GM18867 (cell line): ENCODE measurements around the gene TNPO3.
"Not testable (repeated sequence)": the region's sequence is repeated elsewhere in the genome, so short reads cannot be mapped to it uniquely, and the experiment has no call there.

Experiments used
- ATAC-seq: cut with Tn5 transposase; IDR thresholded peaks from one replicate; pipeline ENCODE4 v1.9.1; 2021; ENCODE audit warnings: mild to moderate bottlenecking, moderate library complexity; ENCODE audit not compliant: unreplicated experiment

Gene TNPO3

GRCh38 chr7:128924707-128925588, 130.0 kb downstream of the TNPO3 start:
- no peak for ATAC-seq

- no peak for ATAC-seq
Measured at GRCh38 chr7:128923411-128923800, 131.5 kb downstream of the TNPO3 start.

DNA sequence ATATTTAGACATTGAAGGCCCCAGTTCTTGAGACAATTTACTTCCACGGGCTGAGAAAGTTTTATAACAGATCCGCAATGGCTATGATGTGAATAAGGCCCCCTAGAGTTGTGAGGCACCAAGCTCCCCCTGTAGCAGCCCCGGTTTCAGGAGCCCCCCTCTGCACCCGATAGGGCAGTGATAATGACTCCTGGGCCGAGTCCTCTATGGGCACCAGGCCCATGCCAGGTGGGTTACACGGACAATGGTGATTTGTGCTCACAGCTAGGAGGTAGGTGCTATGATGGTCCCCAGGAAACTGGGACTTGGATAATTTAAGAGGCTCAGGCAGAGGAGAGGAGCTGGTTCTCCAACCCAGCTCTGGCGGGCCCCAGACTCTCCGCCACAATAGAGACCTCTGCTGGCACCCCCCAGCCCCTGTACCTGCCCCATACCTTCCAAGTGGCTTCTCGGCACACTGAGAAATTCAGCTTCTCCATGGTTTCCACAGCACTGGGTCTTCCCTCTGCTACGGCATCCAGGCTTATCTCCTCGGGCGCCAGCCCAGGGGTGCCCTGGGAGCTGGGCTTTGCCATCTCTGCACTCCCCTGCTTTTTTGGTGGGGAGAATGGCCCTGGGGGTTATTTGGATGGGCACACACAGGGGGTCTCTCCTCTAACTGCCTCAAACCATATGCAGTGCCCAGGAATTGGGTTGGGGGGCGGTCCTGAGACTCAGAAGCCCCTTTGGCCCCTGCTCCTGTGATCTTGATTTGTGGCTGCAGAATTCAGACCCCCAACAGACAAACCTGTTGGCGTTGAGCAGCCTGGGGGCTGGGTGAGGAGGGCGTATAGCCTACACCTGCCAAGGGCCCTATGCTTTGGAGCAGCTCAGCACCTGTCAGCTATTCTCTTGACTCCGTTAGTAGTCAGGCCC, 132.2 kb downstream of the TNPO3 start:
- ATAC-seq, result no peak

- ATAC-seq, result no peak
Measured at GRCh38 chr7:128921866-128922440, 133.0 kb downstream of the TNPO3 start.

DNA sequence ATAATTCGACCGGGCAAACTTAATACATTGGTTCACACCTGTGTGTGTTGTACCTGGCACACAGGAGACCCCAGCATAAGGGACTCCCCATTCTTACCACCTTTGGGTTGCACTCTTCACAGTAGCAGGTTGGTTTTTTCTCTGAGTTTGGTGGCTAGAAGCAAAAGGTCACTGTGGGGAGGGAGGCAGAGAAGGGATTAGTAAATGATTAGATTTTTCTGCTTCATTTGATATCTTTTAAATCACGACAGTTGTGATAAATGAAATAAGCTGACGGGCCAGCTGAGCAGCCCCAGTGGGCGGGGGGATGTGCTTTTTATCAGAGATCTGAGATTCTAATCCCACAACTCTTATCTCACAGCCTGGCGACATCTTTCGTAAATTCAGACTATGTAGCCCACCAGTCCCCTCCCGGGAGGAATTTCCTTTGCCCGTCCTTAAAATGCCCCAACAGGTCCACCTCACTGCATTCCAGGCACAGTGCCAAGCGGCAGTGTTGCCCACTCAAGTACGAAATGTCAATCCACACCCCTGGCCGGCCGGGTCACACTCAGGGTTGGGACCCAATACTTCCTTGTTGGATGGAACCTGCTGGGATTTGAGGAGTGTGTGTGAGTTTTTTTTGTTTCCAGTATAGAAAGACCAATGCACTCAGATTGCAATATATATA, 133.9 kb downstream of the TNPO3 start:
- no peak for ATAC-seq

GRCh38 chr7:128919881-128920799, 134.8 kb downstream of the TNPO3 start:
- ATAC-seq, result no peak

- ATAC-seq, result no peak
Measured at GRCh38 chr7:128919241-128919640, 135.7 kb downstream of the TNPO3 start.

GRCh38 chr7:128918016-128918665, 136.8 kb downstream of the TNPO3 start:
- no peak for ATAC-seq

- no peak for ATAC-seq
Measured at GRCh38 chr7:128917122-128917521, 137.8 kb downstream of the TNPO3 start.

GRCh38 chr7:128916643-128916915, 138.3 kb downstream of the TNPO3 start:
- no peak for ATAC-seq

GRCh38 chr7:128915841-128916642, 138.9 kb downstream of the TNPO3 start:
- ATAC-seq, result no peak

DNA sequence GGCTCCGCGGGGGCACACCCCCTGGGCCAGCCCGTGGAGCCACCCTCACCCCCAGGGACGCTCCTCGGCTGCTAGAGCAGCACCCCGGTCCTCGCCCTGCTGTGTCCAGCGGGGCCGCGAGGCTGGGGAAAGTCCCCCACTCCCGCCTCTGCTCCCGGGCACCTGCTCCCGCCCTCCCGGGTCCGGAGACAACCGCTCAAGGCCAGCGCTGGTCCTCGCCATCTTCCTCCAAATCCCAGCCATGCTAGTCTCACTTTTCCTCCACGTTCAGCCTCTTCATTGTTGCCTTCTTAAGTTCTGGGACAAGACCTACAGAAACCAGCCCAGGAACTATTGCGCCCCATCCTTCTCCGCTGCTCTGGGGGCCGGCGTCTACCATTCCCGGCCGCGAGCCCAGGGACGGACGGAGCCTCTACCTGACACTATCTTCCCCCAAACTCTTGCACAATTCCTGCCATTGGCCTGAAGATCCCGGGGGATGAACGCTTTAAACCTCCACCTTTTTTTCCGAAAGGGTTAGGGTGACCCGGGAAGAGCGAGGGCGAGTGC, 139.6 kb downstream of the TNPO3 start:
- no peak for ATAC-seq

GRCh38 chr7:128914566-128915151, 140.3 kb downstream of the TNPO3 start:
- no peak for ATAC-seq

- no peak for ATAC-seq
Measured at GRCh38 chr7:128913870-128914565, 140.9 kb downstream of the TNPO3 start.

GRCh38 chr7:128912709-128913495, 142.0 kb downstream of the TNPO3 start:
- ATAC-seq, result not testable (repeated sequence)

DNA sequence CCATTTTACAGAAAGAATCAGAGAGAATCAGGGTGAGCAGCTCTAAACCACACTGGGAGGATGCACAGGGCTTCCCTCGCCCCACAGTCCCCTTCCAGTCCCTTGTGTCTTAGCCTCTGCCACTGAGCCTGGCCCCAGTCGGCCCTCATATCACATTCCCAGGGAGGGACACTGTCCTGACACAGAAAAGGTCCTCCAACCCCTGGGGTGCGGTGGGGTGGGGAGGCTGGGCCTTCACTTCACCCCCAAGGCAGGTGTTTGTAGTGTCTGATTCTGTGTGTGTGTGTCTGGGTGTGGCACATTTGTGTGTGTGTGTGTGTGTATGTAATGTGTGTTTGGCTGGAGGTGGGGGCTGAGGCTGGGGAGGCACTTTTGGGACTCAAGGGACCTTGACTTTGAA, 142.6 kb downstream of the TNPO3 start:
- ATAC-seq, result no peak
